Endothelial cell of umbilical vein (primary cell): Measurements from ENCODE around the gene MATK. TPM values are rescaled to one million over a fixed set of nuclear protein-coding genes. Genes with fewer than 3 reads are reported as not detected.

Experiments used
- BruUV-seq: library from RNA; stranded (reverse); fragments of 400-500 nt; replicated peaks from 2 replicates; lab custom pipeline; 2021; lab: Mats Ljungman, UMichigan
- CTCF ChIA-PET: fragments of 300-600, 350-600 bp; sonication (Branson Sonifier 250); formaldehyde crosslinking; loops from one replicate; lab custom pipeline; 2021; ENCODE audit warnings: antibody characterized with exemption, inconsistent platforms; lab: Charles Lee
- POLR2A ChIA-PET: fragments of 300-600, 350-600 bp; sonication (Branson Sonifier 250); formaldehyde crosslinking; loops from one replicate; lab custom pipeline; 2021; ENCODE audit warnings: antibody characterized with exemption, inconsistent platforms; lab: Charles Lee
- DNase-seq: peaks from one replicate; pipeline ENCODE4 v3.0.0-alpha.2; 2011; ENCODE audit warnings: low read depth, low spot score
- FAIRE-seq: peaks from 2 replicates; lab custom pipeline; 2011; peaks lifted over from hg19 to GRCh38; lab: Jason Lieb, UNC
- H2AFZ ChIP-seq: 2 replicates; pipeline ENCODE4 v1.6.0; 2012; ENCODE audit warnings: low read depth, low read length, control low read depth, inconsistent platforms
- H3K27ac ChIP-seq: 2 replicates; pipeline ENCODE4 v1.5.1; 2011; ENCODE audit warnings: low read depth, mild to moderate bottlenecking, control low read depth, low read length, moderate library complexity; ENCODE audit not compliant: insufficient read depth
- H3K27me3 ChIP-seq, 2 experiments: 2 replicates each; pipeline versions ENCODE4 v1.6.0 to v1.6.1; 2011; ENCODE audit warnings: low read length in 2 of 2, mixed read lengths in 1 of 2; ENCODE audit not compliant: control insufficient read depth in 2 of 2, insufficient read depth in 2 of 2
- H3K36me3 ChIP-seq, 2 experiments: 2 replicates in 1 of 2; 3 replicates in 1 of 2; pipeline ENCODE4 v1.5.1; 2011; ENCODE audit warnings: low read length in 2 of 2, mild to moderate bottlenecking in 1 of 2, moderate library complexity in 1 of 2; ENCODE audit not compliant: control insufficient read depth in 2 of 2, insufficient read depth in 2 of 2; ENCODE audit errors: extremely low read depth in 1 of 2
- H3K4me1 ChIP-seq: 3 replicates; pipeline ENCODE4 v1.5.1; 2011; ENCODE audit warnings: mild to moderate bottlenecking, low read length; ENCODE audit not compliant: control insufficient read depth, insufficient read depth; ENCODE audit errors: extremely low read depth
- H3K4me2 ChIP-seq: 2 replicates; pipeline ENCODE4 v1.6.1; 2011; ENCODE audit warnings: low read length, control low read depth, mixed read lengths; ENCODE audit not compliant: insufficient read depth
- H3K4me3 ChIP-seq, 3 experiments: fragments of 200-600 bp in 1 of 3; sonication (generic), shearing (Covaris generic) in 1 of 3; replicated peaks in 1 of 3; 2 replicates each; pipeline ENCODE4 v1.5.1; 2011 to 2016; ENCODE audit warnings: control low read depth in 3 of 3, low read length in 3 of 3, mild to moderate bottlenecking in 2 of 3, inconsistent platforms in 1 of 3, low read depth in 1 of 3, moderate library complexity in 1 of 3; ENCODE audit not compliant: insufficient read depth in 1 of 3
- H3K79me2 ChIP-seq: 2 replicates; pipeline ENCODE4 v1.6.0; 2012; ENCODE audit warnings: low read length, inconsistent platforms; ENCODE audit not compliant: control insufficient read depth, insufficient read depth
- H3K9ac ChIP-seq: replicated peaks from 2 replicates; pipeline ENCODE3; 2011; ENCODE audit warnings: low read length, control low read depth; ENCODE audit not compliant: insufficient read depth; ENCODE audit errors: extremely low read depth
- H3K9me1 ChIP-seq: replicated peaks from 3 replicates; pipeline ENCODE4 v1.6.0; 2011; ENCODE audit warnings: mild to moderate bottlenecking, low read length; ENCODE audit not compliant: control insufficient read depth, insufficient read depth; ENCODE audit errors: extremely low read depth
- H3K9me3 ChIP-seq: replicated peaks from 2 replicates; pipeline ENCODE4 v1.5.1; 2012; ENCODE audit warnings: low read length, inconsistent platforms; ENCODE audit not compliant: control insufficient read depth, insufficient read depth
- H4K20me1 ChIP-seq: replicated peaks from 2 replicates; pipeline ENCODE3; 2011; ENCODE audit warnings: mild to moderate bottlenecking, low read length; ENCODE audit not compliant: control insufficient read depth, insufficient read depth; ENCODE audit errors: extremely low read depth
- EZH2 ChIP-seq: IDR thresholded peaks from 2 replicates; pipeline ENCODE4 v1.6.1; 2012; ENCODE audit warnings: borderline replicate concordance, low read depth, mild to moderate bottlenecking, moderate library complexity, low read length, inconsistent platforms; ENCODE audit not compliant: severe bottlenecking
- FOS ChIP-seq: IDR thresholded peaks from 2 replicates; pipeline ENCODE4 v1.6.1; 2011; ENCODE audit warnings: mild to moderate bottlenecking, low read length, moderate library complexity, borderline replicate concordance; ENCODE audit not compliant: insufficient read depth
- GATA2 ChIP-seq: IDR thresholded peaks from 2 replicates; pipeline ENCODE4 v1.7.0; 2011; ENCODE audit warnings: low read depth, mild to moderate bottlenecking, moderate library complexity, mixed read lengths, low read length; ENCODE audit not compliant: insufficient read length, insufficient read depth
- JUN ChIP-seq: IDR thresholded peaks from 2 replicates; pipeline ENCODE4 v1.6.1; 2011; ENCODE audit warnings: borderline replicate concordance, low read depth; ENCODE audit not compliant: insufficient read length, insufficient read depth
- MYC ChIP-seq: IDR thresholded peaks from one replicate; pipeline ENCODE4 v1.6.1; 2011; ENCODE audit warnings: mild to moderate bottlenecking, low read depth, low read length
- POLR2A ChIP-seq: IDR thresholded peaks from 2 replicates; pipeline ENCODE4 v1.6.1; 2012; ENCODE audit warnings: low read depth, mild to moderate bottlenecking, control low read depth, low read length
- POLR2AphosphoS5 ChIP-seq: IDR thresholded peaks from 2 replicates; pipeline ENCODE4 v1.6.1; 2012; ENCODE audit warnings: low read depth, mild to moderate bottlenecking, control low read depth, low read length, moderate library complexity; ENCODE audit not compliant: insufficient read depth
- dilution Hi-C: fragments of 300-500 bp; cut with MboI; formaldehyde crosslinking; loops from one replicate; pipeline ENCODE4 v1.15.0; 2019; ENCODE audit warnings: low sequenced_read_pairs; ENCODE audit not compliant: extremely low pct_ligation_motif_present
- intact Hi-C: fragments of 100-400 bp; cut with micrococcal nuclease; formaldehyde crosslinking; loops from one replicate; pipeline ENCODE4 v1.10.0; 2022
- polyA plus RNA-seq, 4 experiments: library from polyadenylated mRNA; depleted of rRNA in 3 of 4; stranded (reverse) in 3 of 4; unstranded in 1 of 4; fragments of >200 nt; gene quantifications; 2 replicates each; pipeline versions ENCODE4 v1.2.1 to v1.2.3, GENCODE V29; 2011 to 2012; ENCODE audit warnings: missing spikeins in 1 of 4
- total RNA-seq: library from RNA; stranded (reverse); gene quantifications from 2 replicates; pipeline ENCODE4 v1.2.3, GENCODE V29; 2021
- TF ChIP-seq, protein P1 (sequence below): IDR thresholded peaks from 2 replicates; pipeline ENCODE4 v1.6.1; 2011; ENCODE audit not compliant: insufficient read depth, insufficient read length
- TF ChIP-seq, protein P2 (sequence below), 2 donors: IDR thresholded peaks; 1 replicate in 1 of 2; 2 replicates in 1 of 2; pipeline ENCODE4 v1.5.1; 2011; ENCODE audit warnings: low read length in 2 of 2, mild to moderate bottlenecking in 2 of 2, moderate library complexity in 2 of 2, control low read depth in 1 of 2, inconsistent platforms in 1 of 2, low read depth in 1 of 2; ENCODE audit not compliant: insufficient read depth in 1 of 2; ENCODE audit errors: extremely low read depth in 1 of 2

Gene MATK
- total and polyA plus RNA-seq, 2 donors (not counting 3 experiments of a cell fraction or from before 2014, with no cell fraction given): not detected

DNA sequence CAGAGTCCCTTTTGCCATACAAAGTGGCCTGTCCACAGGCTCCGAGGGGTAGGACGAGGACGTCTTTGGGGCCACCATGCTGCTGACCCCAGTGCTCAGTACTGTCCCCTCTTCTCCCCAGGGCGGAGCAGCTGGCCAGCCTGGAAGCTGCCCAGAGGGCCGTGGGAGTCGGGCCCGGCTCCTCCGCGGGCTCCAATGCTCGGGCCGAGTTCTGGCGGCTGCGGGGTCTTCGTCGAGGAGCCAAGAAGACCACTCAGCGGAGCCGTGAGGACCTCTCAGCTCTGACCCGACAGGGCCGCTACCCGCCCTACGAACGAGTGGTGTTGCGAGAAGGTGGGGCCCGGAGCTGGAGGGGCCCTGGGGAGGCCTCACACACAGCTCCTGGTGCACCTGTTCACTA is 45.8 kb downstream of the MATK start:
- TF ChIP-seq MYC (no peak), FOS (no peak), GATA2 (no peak), POLR2A (no peak)
- TF ChIP-seq, protein P1, sequence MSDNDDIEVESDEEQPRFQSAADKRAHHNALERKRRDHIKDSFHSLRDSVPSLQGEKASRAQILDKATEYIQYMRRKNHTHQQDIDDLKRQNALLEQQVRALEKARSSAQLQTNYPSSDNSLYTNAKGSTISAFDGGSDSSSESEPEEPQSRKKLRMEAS: no peak
- H3K9ac ChIP-seq: no peak overlapping the region
- no peak overlapping the region for H3K4me3 ChIP-seq
- intact Hi-C loops: no loop called here
- H3K36me3 ChIP-seq: no peaks in the 10 kb centered on the region
- no peaks in the 10 kb centered on the region for H3K9me3 ChIP-seq
- no peak overlapping the region for H3K27ac ChIP-seq
- BruUV-seq: no TSS peak
- no peak overlapping the region for H2AFZ ChIP-seq
- H3K9me1 ChIP-seq: no peaks in the 10 kb centered on the region
- CTCF ChIA-PET: interaction anchor here (1.0 kb wide), 1 partner anchor 81 kb away, joined by 3 read pairs; no protein-coding TSS in a partner anchor
- H3K27me3 ChIP-seq: no peaks in the 10 kb centered on the region
- dilution Hi-C loops: no loop called here
- no peaks in the 10 kb centered on the region for H4K20me1 ChIP-seq
- no peaks in the 10 kb centered on the region for H3K79me2 ChIP-seq
- POLR2A ChIA-PET: no interaction called here
- no peak for DNase-seq
- FAIRE-seq: no peak
- H3K4me1 ChIP-seq: no peaks in the 10 kb centered on the region
- no peak overlapping the region for H3K4me2 ChIP-seq

DNA sequence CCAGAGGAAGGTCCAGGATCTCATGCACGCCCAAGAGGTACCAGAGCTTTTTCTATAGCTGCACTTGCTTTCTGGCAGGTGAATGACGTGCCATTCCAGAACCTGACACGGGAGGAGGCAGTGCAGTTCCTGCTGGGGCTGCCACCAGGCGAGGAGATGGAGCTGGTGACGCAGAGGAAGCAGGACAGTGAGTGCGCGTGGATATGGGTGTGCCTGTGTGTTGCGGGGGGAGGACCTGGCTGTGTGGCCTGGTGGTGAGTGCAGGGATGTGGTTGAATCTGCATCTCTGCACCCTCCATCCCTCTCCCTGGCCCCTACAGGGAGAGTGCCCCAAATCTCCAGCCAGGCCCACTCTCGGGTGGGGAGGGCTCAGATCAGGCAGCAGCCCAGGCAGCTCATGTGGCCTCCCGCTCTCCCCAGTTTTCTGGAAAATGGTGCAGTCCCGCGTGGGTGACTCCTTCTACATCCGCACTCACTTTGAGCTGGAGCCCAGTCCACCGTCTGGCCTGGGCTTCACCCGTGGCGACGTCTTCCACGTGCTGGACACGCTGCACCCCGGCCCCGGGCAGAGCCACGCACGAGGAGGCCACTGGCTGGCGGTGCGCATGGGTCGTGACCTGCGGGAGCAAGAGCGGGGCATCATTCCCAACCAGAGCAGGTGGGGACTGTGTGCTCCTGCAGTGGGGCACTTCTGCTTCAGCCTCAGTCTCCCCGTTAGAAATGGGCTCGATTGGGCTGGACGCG is 47.5 kb downstream of the MATK start:
- Histone ChIP-seq H3K27me3 (no peaks in the 10 kb centered on the region), H3K9ac (no peak overlapping the region), H3K79me2 (no peaks in the 10 kb centered on the region), H3K27ac (no peak overlapping the region), H3K36me3 (no peaks in the 10 kb centered on the region), H3K4me1 (no peaks in the 10 kb centered on the region), H4K20me1 (no peaks in the 10 kb centered on the region), H3K9me1 (no peaks in the 10 kb centered on the region), H2AFZ (no peak overlapping the region), H3K4me2 (no peak overlapping the region), H3K4me3 (no peak overlapping the region), H3K9me3 (no peaks in the 10 kb centered on the region)
- intact Hi-C loops (no loop called here), dilution Hi-C loops (no loop called here)
- no TSS peak for BruUV-seq
- POLR2A ChIA-PET: no interaction called here
- TF ChIP-seq POLR2AphosphoS5: no peak
- no peak for TF ChIP-seq JUN
- TF ChIP-seq POLR2A: no peak
- TF ChIP-seq, protein P2, sequence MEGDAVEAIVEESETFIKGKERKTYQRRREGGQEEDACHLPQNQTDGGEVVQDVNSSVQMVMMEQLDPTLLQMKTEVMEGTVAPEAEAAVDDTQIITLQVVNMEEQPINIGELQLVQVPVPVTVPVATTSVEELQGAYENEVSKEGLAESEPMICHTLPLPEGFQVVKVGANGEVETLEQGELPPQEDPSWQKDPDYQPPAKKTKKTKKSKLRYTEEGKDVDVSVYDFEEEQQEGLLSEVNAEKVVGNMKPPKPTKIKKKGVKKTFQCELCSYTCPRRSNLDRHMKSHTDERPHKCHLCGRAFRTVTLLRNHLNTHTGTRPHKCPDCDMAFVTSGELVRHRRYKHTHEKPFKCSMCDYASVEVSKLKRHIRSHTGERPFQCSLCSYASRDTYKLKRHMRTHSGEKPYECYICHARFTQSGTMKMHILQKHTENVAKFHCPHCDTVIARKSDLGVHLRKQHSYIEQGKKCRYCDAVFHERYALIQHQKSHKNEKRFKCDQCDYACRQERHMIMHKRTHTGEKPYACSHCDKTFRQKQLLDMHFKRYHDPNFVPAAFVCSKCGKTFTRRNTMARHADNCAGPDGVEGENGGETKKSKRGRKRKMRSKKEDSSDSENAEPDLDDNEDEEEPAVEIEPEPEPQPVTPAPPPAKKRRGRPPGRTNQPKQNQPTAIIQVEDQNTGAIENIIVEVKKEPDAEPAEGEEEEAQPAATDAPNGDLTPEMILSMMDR (IDR thresholded peaks at IDR 0.05; ENCODE audit: extremely low read depth in 1 of 2, insufficient read depth in 1 of 2, low read depth in 1 of 2, low read length in 2 of 2): no peak
- no peak for TF ChIP-seq MYC
- no peak for TF ChIP-seq GATA2
- TF ChIP-seq EZH2: no peak
- TF ChIP-seq FOS: no peak
- FAIRE-seq (no peak), DNase-seq (no peak)
- CTCF ChIA-PET: interaction anchor here (0.7 kb wide), 1 partner anchor 84 kb away, joined by 3 read pairs; no protein-coding TSS in a partner anchor
